Measurements from ENCODE around the gene VEPH1.

VEPH1 gene

DNA sequence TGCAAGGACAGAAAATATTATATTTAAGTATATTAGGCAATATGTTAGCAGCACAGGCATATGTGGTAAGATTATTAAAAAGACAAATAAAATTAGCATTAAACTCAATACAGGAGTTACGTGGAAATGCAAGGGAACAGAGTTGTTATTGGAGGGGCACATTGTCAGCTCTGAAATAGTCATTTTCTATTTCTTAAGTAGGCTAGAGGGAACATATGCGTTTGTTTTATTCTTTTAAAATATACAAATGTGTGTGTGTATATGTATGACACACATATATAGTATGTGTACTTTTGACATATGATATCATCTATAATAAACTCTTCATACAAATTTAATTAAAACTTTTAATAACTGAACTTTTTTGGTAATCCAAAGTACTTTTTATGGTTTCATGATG is 22.8 kb upstream of the VEPH1 start:
- H3K4me3 ChIP-seq (ENCODE audit: low read depth, low read length), result no peak overlapping the region
- no peak for DNase-seq (ENCODE audit: low read depth)
- TF ChIP-seq, protein P1, sequence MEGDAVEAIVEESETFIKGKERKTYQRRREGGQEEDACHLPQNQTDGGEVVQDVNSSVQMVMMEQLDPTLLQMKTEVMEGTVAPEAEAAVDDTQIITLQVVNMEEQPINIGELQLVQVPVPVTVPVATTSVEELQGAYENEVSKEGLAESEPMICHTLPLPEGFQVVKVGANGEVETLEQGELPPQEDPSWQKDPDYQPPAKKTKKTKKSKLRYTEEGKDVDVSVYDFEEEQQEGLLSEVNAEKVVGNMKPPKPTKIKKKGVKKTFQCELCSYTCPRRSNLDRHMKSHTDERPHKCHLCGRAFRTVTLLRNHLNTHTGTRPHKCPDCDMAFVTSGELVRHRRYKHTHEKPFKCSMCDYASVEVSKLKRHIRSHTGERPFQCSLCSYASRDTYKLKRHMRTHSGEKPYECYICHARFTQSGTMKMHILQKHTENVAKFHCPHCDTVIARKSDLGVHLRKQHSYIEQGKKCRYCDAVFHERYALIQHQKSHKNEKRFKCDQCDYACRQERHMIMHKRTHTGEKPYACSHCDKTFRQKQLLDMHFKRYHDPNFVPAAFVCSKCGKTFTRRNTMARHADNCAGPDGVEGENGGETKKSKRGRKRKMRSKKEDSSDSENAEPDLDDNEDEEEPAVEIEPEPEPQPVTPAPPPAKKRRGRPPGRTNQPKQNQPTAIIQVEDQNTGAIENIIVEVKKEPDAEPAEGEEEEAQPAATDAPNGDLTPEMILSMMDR (IDR thresholded peaks at IDR 0.05; ENCODE audit: low read depth, low read length, missing control alignments), result no peak
- in situ Hi-C loops (cut with HindIII; ENCODE audit: low sequenced_read_pairs), result no loop called here

DNA sequence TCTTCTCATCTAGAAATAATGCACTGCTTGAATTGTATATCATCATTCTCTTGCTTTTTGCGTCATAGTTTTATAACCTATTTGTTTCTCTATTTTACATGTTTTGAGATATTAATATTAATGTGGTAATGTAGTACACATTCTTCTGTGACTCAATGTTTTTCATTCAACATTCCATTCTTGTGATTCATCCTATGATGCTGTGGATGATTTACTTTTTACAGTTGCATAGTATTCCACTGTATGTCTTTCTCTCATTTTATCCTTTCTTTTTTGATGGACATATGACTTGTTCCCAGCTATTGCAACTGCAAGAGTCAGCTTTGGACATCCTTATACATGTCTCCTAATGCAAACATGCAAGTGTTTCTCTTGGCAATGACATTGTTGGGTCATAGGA is 20.6 kb upstream of the VEPH1 start:
- in situ Hi-C loops (cut with HindIII; ENCODE audit: low sequenced_read_pairs), result no loop called here
- DNase-seq (ENCODE audit: low read depth), result no peak
- H3K4me3 ChIP-seq (ENCODE audit: low read depth, low read length), result no peak overlapping the region
- TF ChIP-seq, protein P1 (IDR thresholded peaks at IDR 0.05; ENCODE audit: low read depth, low read length, missing control alignments), result no peak

DNA sequence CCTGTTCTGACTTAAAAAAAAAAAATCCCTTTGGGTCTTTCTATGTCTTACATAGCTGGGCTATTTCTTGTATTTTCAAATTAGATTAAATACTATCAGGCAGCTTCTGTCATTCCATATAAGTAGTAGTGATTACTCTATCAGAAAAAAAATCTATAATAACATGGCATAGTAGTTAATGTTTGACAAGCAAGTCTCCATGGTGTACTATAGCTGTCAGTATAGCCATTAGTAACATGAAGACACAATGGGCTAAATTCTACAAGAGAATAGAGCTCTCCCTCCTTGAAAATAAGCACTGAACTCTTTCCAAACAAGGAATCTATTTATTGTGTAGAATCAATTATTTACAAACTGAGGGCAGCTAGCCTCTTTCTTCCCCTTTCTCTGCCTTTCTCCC is 19.4 kb upstream of the VEPH1 start:
- H3K4me3 ChIP-seq (ENCODE audit: low read depth, low read length), result no peak overlapping the region
- in situ Hi-C loops (cut with HindIII; ENCODE audit: low sequenced_read_pairs), result no loop called here
- TF ChIP-seq, protein P1 (IDR thresholded peaks at IDR 0.05; ENCODE audit: low read depth, low read length, missing control alignments), result no peak
- no peak for DNase-seq (ENCODE audit: low read depth)

DNA sequence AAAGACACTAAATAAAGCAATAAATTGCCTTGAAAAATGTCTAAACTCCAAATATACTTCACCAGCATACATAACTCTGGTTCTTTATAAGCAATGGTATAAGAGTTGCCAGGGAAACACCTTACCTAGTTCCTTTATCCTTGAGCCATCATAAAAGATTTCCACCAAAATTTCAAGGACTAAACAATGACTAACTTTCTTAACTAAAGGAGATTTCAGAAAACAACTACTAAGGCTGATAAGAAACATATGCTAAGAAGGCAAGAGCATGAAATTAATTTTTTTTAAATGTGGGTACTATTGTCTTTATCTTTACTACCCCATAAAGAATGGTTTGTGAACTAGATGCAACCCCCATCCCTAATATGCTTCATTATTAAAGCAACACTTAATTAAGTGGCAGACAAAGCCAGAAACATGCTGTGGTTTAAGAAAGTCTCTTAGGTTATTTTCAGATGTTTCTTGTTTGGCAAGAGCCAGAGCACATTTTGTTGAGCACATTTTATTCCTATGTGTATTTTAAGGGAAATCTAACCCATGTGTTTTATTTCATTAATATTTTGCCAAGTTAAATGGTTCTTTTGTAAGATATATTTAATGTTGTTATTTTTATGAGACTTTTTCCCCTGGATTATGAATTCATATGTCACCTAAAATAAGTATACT is 17.4 kb upstream of the VEPH1 start:
- no peak overlapping the region for H3K4me3 ChIP-seq (ENCODE audit: low read depth, low read length)
- TF ChIP-seq, protein P1 (IDR thresholded peaks at IDR 0.05; ENCODE audit: low read depth, low read length, missing control alignments), result no peak
- no peak for DNase-seq (ENCODE audit: low read depth)
- in situ Hi-C loops (cut with HindIII; ENCODE audit: low sequenced_read_pairs), result no loop called here

DNA sequence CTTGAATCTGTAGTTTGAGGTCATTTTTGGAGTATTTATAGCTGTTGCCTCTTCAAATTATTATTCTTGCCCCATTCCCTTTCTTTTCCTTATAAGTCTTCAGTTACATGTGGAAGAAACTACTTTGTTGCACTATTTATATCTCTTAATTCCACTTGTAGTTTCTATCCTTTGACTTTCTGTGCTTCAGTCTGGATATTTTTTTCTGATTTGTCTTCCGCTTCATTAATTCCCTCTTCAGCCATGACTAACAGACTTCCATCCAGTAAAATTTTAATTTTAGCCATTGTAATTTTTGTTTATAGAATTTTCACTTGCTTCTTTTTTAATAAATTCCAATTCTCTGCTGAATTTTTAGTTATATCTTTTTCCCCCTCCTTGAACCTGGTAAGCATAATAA is 15.7 kb upstream of the VEPH1 start:
- in situ Hi-C loops (cut with HindIII; ENCODE audit: low sequenced_read_pairs), result no loop called here
- no peak for DNase-seq (ENCODE audit: low read depth)
- TF ChIP-seq, protein P1 (IDR thresholded peaks at IDR 0.05; ENCODE audit: low read depth, low read length, missing control alignments), result no peak
- H3K4me3 ChIP-seq (ENCODE audit: low read depth, low read length), result no peak overlapping the region

DNA sequence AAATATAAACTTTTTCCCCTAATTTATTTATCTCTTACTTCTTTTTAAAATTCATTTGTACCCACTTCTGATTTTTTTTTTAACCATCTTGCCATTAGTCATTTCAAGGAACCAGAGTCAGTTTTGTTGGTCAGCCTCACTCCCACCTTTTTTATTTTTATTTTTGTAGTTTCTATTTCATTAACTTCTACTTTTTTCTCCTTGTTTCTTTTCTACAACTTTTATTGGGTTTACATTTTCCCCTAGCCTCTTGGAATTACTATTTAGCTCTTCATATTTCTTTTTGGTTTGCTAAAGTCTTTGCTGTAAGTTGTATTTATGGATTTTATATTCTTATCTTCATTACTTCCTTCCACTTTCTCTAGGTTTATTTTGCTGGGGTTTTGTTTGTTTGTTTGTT is 13.7 kb upstream of the VEPH1 start:
- no peak for DNase-seq (ENCODE audit: low read depth)
- no peak overlapping the region for H3K4me3 ChIP-seq (ENCODE audit: low read depth, low read length)
- in situ Hi-C loops (cut with HindIII; ENCODE audit: low sequenced_read_pairs), result no loop called here
- TF ChIP-seq, protein P1 (IDR thresholded peaks at IDR 0.05; ENCODE audit: low read depth, low read length, missing control alignments), result no peak
